Natural killer cell treated with Interleukin-12 subunit alpha and Interleukin-12 subunit beta and Interleukin-15 and Interleukin-18, amount 100 ng/mL, for 72 hours (primary cell): Measurements from ENCODE around the gene SERPINA9. TPM values are rescaled to one million over a fixed set of nuclear protein-coding genes. Genes with fewer than 3 reads are reported as not detected.
"Not testable (repeated sequence)": the region's sequence is repeated elsewhere in the genome, so short reads cannot be mapped to it uniquely, and the experiment has no call there.

ENCODE experiments used
- ATAC-seq, 2 donors: fragments of 150-1000 bp; cut with Tn5 transposase in 1 of 2; sonication (Bioruptor Pico), chemical (Tn5 transposase) in 1 of 2; 2 replicates each; pipeline ENCODE4 v1.10.0; 2021
- DNase-seq: peaks from one replicate; pipeline ENCODE4 v3.0.0; 2022; ENCODE audit warnings: low spot score
- H3K27ac Mint-ChIP-seq, 2 donors: 1 replicate in 1 of 2; 2 replicates in 1 of 2; pipeline ENCODE4 v1.8.0; 2022; ENCODE audit warnings: mixed read lengths in 2 of 2, mild to moderate bottlenecking in 1 of 2, moderate library complexity in 1 of 2
- H3K27me3 Mint-ChIP-seq, 2 donors: 1 replicate in 1 of 2; 2 replicates in 1 of 2; pipeline ENCODE4 v1.8.0; 2022; ENCODE audit warnings: mixed read lengths in 2 of 2
- H3K36me3 Mint-ChIP-seq: one replicate; pipeline ENCODE4 v1.8.0; 2022; ENCODE audit warnings: mixed read lengths
- H3K4me1 Mint-ChIP-seq, 2 donors: 1 replicate in 1 of 2; 2 replicates in 1 of 2; pipeline ENCODE4 v1.8.0; 2022; ENCODE audit warnings: low read depth in 2 of 2, mixed read lengths in 2 of 2, mild to moderate bottlenecking in 1 of 2
- H3K4me3 Mint-ChIP-seq: one replicate; pipeline ENCODE4 v1.8.0; 2022; ENCODE audit warnings: mixed read lengths
- H3K9me3 Mint-ChIP-seq: 2 replicates; pipeline ENCODE4 v1.8.0; 2022; ENCODE audit warnings: mixed read lengths
- total RNA-seq, 2 donors: library from RNA; stranded (reverse); gene quantifications; one replicate each; pipeline ENCODE4 v1.2.3, GENCODE V29; 2022

SERPINA9 gene
- total RNA-seq, 2 donors from 2014 or later: not detected

DNA sequence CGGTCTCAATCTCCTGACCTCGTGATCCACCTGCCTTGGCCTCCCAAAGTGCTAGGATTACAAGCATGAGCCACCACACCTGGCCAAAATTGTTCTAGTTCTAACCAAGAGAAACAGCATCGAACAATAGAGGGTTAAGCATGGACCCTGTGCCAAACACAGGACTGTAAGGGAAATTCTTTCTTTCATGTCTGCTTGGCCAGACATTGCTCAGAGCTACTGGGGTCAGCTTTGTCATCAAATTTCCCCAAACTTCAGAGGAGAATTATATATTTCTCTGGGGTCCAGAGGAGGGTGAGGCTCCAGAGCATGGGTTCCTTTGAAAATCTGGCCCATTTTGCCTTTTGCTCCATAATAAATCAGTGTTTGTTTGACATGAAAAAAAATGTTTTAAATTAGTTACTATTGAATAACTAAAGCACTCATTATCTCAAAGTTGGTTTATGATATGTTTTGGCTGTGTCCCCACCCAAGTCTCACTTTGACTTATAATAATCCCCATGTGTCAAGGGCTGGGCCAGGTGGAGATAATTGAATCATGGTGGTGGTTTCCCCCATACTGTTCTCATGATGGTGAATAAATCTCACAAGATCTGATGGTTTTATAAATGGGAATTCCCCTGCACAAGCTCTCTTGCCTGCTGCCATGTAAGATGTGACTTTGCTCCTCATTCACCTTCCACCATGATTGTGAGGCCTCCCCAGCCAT, 58.3 kb downstream of the SERPINA9 start:
- H3K36me3 Mint-ChIP-seq, ATAC-seq, H3K9me3 Mint-ChIP-seq, H3K4me3 Mint-ChIP-seq, H3K27ac Mint-ChIP-seq, DNase-seq, H3K4me1 Mint-ChIP-seq: not testable (repeated sequence)
- peaks cover 24 to 33% of the 10 kb centered on the region in 2 donors for H3K27me3 Mint-ChIP-seq

Other genes with a start within 250 kb of the SERPINA9 start
- gene SERPINA10, start 182.9 kb downstream of the SERPINA9 start, total RNA-seq: not detected
- gene SERPINA6, start 152.9 kb downstream of the SERPINA9 start, total RNA-seq: not detected
- gene SERPINA2, start 109.5 kb downstream of the SERPINA9 start, total RNA-seq: not detected
- gene SERPINA1, start 87.6 kb downstream of the SERPINA9 start, total RNA-seq: under 1 TPM in 1 of 2 donors, not detected in 1; 0.38 TPM
- gene SERPINA11, start 23.4 kb downstream of the SERPINA9 start, total RNA-seq: not detected
- not detected for gene SERPINA12, start 33.3 kb upstream of the SERPINA9 start, total RNA-seq
- gene SERPINA4, start 85.2 kb upstream of the SERPINA9 start, total RNA-seq: not detected
- not detected for gene SERPINA5, start 105.2 kb upstream of the SERPINA9 start, total RNA-seq
- gene SERPINA3, start 136.2 kb upstream of the SERPINA9 start, total RNA-seq: not detected